K562 (cell line): Measurements from ENCODE around the gene CACNA2D2. TPM values are rescaled to one million over a fixed set of nuclear protein-coding genes. Genes with fewer than 3 reads are reported as not detected.
A peak's percentile ranks its signal among the peaks of the same experiment; 100 is the strongest.

Experiments
- CHD2 ChIP-seq: IDR thresholded peaks from 2 replicates; pipeline ENCODE4 v1.6.1; 2011; ENCODE audit warnings: low read depth, low read length
- CSDE1 ChIP-seq, 2 experiments: fragments of 450-650 bp; IDR thresholded peaks; 2 replicates each; pipeline ENCODE4 v1.6.1; 2016; ENCODE audit warnings: mild to moderate bottlenecking in 1 of 2
- FOXA1 ChIP-seq: fragments of 450-650 bp; IDR thresholded peaks from 2 replicates; pipeline ENCODE4 v1.6.1; 2016; ENCODE audit warnings: mild to moderate bottlenecking, borderline replicate concordance
- GABPA ChIP-seq: fragments of 200-800 bp; sonication (Bioruptor generic); conservative IDR thresholded peaks from 2 replicates; pipeline ENCODE4 v1.6.1; 2016; ENCODE audit warnings: low read depth, missing genetic modification characterization, missing compliant biosample characterization
- LCOR ChIP-seq: sonication (generic); formaldehyde crosslinking; IDR thresholded peaks from 2 replicates; pipeline ENCODE4 v1.8.0; 2022; ENCODE audit warnings: mild to moderate bottlenecking, missing genetic modification reagents
- MAFG ChIP-seq: fragments of 450-650 bp; conservative IDR thresholded peaks from 2 replicates; pipeline ENCODE4 v1.6.1; 2016; ENCODE audit warnings: missing genetic modification characterization, missing compliant biosample characterization
- MAZ ChIP-seq, 2 experiments: fragments of 450-650 bp in 1 of 2; sonication (generic) in 1 of 2; formaldehyde crosslinking; IDR thresholded peaks in 1 of 2; conservative IDR thresholded peaks in 1 of 2; 2 replicates each; pipeline versions ENCODE4 v1.4.0 to v1.5.0; 2020; ENCODE audit warnings: mild to moderate bottlenecking in 1 of 2, missing genetic modification reagents in 1 of 2
- NONO ChIP-seq, 2 experiments: fragments of 200-400 bp in 1 of 2; fragments of 450-650 bp in 1 of 2; formaldehyde crosslinking in 1 of 2; IDR thresholded peaks; 2 replicates each; pipeline ENCODE4 v1.6.1; 2017; ENCODE audit warnings: low read depth in 2 of 2, mild to moderate bottlenecking in 2 of 2, moderate library complexity in 2 of 2, low read length in 1 of 2
- PHF8 ChIP-seq: fragments of 200-600 bp; sonication (generic); IDR thresholded peaks from 2 replicates; pipeline ENCODE4 v1.6.1; 2012; ENCODE audit warnings: mixed run types, mild to moderate bottlenecking, inconsistent platforms, low read length, moderate library complexity, borderline replicate concordance
- XRCC4 ChIP-seq: IDR thresholded peaks from one replicate; pipeline ENCODE4 v1.6.1; 2011; ENCODE audit not compliant: insufficient read depth, insufficient read length; ENCODE audit errors: extremely low read depth
- ZNF347 ChIP-seq: fragments of 450-650 bp; formaldehyde crosslinking; IDR thresholded peaks from 2 replicates; pipeline ENCODE4 v1.4.0; 2020; ENCODE audit warnings: low read depth, mild to moderate bottlenecking, moderate library complexity
- ZNF384 ChIP-seq: IDR thresholded peaks from 2 replicates; pipeline ENCODE4 v1.6.1; 2012; ENCODE audit warnings: low read depth, low read length, improper control_type of control experiment
- ZNF445 ChIP-seq: fragments of 250-450 bp; sonication (Bioruptor Pico); IDR thresholded peaks from 2 replicates; pipeline ENCODE4 v1.4.0; 2020; ENCODE audit warnings: low read depth, mild to moderate bottlenecking, moderate library complexity
- polyA plus RNA-seq, 8 experiments: library from polyadenylated mRNA; depleted of rRNA in 4 of 8; stranded (reverse) in 5 of 8; unstranded in 3 of 8; fragments of >200 nt; fragmentation: Nextera tagmentation in 2 of 8; fragmentation: Illumina TruSeq in 1 of 8; extraction: Ambion mirVana in 2 of 8; extraction: Trizol in 1 of 8; gene quantifications; 2 replicates each; pipeline versions ENCODE4 v1.2.1 to v1.2.3, GENCODE V29; 2011 to 2014; ENCODE audit warnings: inconsistent platforms in 1 of 8, missing spikeins in 1 of 8
- total RNA-seq, 7 experiments: library from RNA; depleted of rRNA in 6 of 7; stranded (reverse); fragments of >200 nt in 6 of 7; fragmentation: Illumina TruSeq in 2 of 7; extraction: Trizol in 2 of 7; gene quantifications; 2 replicates each; pipeline versions ENCODE4 v1.2.1 to v1.2.3, GENCODE V29; 2011 to 2021; ENCODE audit warnings: low replicate concordance in 1 of 7
- TF ChIP-seq, protein P1 (sequence below), 2 experiments: fragments of 200-800 bp in 1 of 2; sonication (Bioruptor generic) in 1 of 2; sonication (generic) in 1 of 2; formaldehyde crosslinking in 1 of 2; IDR thresholded peaks in 1 of 2; conservative IDR thresholded peaks in 1 of 2; 2 replicates each; pipeline versions ENCODE4 v1.5.0 to v1.6.1; 2016 to 2020; ENCODE audit warnings: missing compliant biosample characterization in 1 of 2, missing genetic modification characterization in 1 of 2, missing genetic modification reagents in 1 of 2
- TF ChIP-seq, protein P2 (sequence below): sonication (generic); formaldehyde crosslinking; IDR thresholded peaks from 2 replicates; pipeline ENCODE4 v1.8.0; 2022; ENCODE audit warnings: missing genetic modification reagents, mild to moderate bottlenecking, moderate library complexity, borderline replicate concordance
- TF ChIP-seq, protein P3 (sequence below), 2 experiments: IDR thresholded peaks; 2 replicates each; pipeline ENCODE4 v1.6.1; 2011; ENCODE audit warnings: borderline replicate concordance in 1 of 2, control low read depth in 1 of 2, low read depth in 1 of 2, low read length in 1 of 2, mild to moderate bottlenecking in 1 of 2, mixed read lengths in 1 of 2, moderate library complexity in 1 of 2; ENCODE audit not compliant: insufficient read depth in 1 of 2, insufficient read length in 1 of 2, poor library complexity in 1 of 2, severe bottlenecking in 1 of 2; ENCODE audit errors: extremely low read depth in 1 of 2
- TF ChIP-seq, protein P4 (sequence below): sonication (generic); formaldehyde crosslinking; IDR thresholded peaks from 2 replicates; pipeline ENCODE4 v1.8.1; 2023; ENCODE audit warnings: mild to moderate bottlenecking, missing genetic modification reagents
- TF ChIP-seq, protein P5 (sequence below): sonication (generic); formaldehyde crosslinking; IDR thresholded peaks from 2 replicates; pipeline ENCODE4 v1.8.1; 2023; ENCODE audit warnings: mild to moderate bottlenecking, missing genetic modification reagents, moderate library complexity

The CACNA2D2 gene
- total and polyA plus RNA-seq, 9 of the 15 experiments (the other 6 are each of a cell fraction or from before 2014, with no cell fraction given), result 0.11 to 0.58 (median 0.36) TPM; not detected in 2

GRCh38 chr3:50365080-50365841, 138.2 kb downstream of the CACNA2D2 start (continued):
- TF ChIP-seq MAZ (CRISPR knock-in tag; conservative IDR thresholded peaks at IDR 0.05 in 1 of 2, IDR thresholded peaks at IDR 0.05 in 1 of 2) (0 out of 4 replicates have a peak, but pooled peaks of 1 of the 2 experiments have one; percentile 16), LCOR (CRISPR knock-in tag) (no peak), PHF8 (peak; percentile 32; the same call in 1 of the 2 replicates), ZNF384 (no peak), XRCC4 (no peak), GABPA (tag) (no peak), MAFG (tag) (no peak), ZNF445 (CRISPR knock-in tag) (no peak), ZNF347 (no peak), FOXA1 (no peak), NONO (IDR thresholded peaks at IDR 0.05; ENCODE audit: low read depth in 2 of 2, low read length in 1 of 2) (no peak), CSDE1 (IDR thresholded peaks at IDR 0.05) (no peak), CHD2 (peak; percentile 25; the same call in 1 of the 2 replicates)
- TF ChIP-seq, protein P1, sequence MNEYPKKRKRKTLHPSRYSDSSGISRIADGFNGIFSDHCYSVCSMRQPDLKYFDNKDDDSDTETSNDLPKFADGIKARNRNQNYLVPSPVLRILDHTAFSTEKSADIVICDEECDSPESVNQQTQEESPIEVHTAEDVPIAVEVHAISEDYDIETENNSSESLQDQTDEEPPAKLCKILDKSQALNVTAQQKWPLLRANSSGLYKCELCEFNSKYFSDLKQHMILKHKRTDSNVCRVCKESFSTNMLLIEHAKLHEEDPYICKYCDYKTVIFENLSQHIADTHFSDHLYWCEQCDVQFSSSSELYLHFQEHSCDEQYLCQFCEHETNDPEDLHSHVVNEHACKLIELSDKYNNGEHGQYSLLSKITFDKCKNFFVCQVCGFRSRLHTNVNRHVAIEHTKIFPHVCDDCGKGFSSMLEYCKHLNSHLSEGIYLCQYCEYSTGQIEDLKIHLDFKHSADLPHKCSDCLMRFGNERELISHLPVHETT (CRISPR knock-in tag; conservative IDR thresholded peaks at IDR 0.05 in 1 of 2, IDR thresholded peaks at IDR 0.05 in 1 of 2), result no peak
- TF ChIP-seq, protein P2, sequence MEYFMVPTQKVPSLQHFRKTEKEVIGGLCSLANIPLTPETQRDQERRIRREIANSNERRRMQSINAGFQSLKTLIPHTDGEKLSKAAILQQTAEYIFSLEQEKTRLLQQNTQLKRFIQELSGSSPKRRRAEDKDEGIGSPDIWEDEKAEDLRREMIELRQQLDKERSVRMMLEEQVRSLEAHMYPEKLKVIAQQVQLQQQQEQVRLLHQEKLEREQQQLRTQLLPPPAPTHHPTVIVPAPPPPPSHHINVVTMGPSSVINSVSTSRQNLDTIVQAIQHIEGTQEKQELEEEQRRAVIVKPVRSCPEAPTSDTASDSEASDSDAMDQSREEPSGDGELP (CRISPR knock-in tag), result 0 out of 2 replicates have a peak, but pooled peaks have one; percentile 26
- TF ChIP-seq, protein P3, sequence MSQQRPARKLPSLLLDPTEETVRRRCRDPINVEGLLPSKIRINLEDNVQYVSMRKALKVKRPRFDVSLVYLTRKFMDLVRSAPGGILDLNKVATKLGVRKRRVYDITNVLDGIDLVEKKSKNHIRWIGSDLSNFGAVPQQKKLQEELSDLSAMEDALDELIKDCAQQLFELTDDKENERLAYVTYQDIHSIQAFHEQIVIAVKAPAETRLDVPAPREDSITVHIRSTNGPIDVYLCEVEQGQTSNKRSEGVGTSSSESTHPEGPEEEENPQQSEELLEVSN (IDR thresholded peaks at IDR 0.05; ENCODE audit: borderline replicate concordance in 1 of 2, extremely low read depth in 1 of 2, insufficient read depth in 1 of 2, insufficient read length in 1 of 2, low read depth in 1 of 2, low read length in 1 of 2, poor library complexity in 1 of 2, severe bottlenecking in 1 of 2), result peak in 1 of 2 experiments; percentile 7
- TF ChIP-seq, protein P4, sequence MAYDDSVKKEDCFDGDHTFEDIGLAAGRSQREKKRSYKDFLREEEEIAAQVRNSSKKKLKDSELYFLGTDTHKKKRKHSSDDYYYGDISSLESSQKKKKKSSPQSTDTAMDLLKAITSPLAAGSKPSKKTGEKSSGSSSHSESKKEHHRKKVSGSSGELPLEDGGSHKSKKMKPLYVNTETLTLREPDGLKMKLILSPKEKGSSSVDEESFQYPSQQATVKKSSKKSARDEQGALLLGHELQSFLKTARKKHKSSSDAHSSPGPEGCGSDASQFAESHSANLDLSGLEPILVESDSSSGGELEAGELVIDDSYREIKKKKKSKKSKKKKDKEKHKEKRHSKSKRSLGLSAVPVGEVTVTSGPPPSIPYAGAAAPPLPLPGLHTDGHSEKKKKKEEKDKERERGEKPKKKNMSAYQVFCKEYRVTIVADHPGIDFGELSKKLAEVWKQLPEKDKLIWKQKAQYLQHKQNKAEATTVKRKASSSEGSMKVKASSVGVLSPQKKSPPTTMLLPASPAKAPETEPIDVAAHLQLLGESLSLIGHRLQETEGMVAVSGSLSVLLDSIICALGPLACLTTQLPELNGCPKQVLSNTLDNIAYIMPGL, result no peak
- TF ChIP-seq, protein P5, sequence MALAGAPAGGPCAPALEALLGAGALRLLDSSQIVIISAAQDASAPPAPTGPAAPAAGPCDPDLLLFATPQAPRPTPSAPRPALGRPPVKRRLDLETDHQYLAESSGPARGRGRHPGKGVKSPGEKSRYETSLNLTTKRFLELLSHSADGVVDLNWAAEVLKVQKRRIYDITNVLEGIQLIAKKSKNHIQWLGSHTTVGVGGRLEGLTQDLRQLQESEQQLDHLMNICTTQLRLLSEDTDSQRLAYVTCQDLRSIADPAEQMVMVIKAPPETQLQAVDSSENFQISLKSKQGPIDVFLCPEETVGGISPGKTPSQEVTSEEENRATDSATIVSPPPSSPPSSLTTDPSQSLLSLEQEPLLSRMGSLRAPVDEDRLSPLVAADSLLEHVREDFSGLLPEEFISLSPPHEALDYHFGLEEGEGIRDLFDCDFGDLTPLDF (CRISPR knock-in tag), result no peak
